K562 (cell line): ENCODE results near the gene ARHGAP35. TPM values are rescaled to one million over a fixed set of nuclear protein-coding genes. Genes with fewer than 3 reads are reported as not detected.

Source experiments
- ATAC-seq: fragments of 200-7000 bp; cut with Tn5 transposase; 3 replicates; pipeline ENCODE4 v1.9.1; 2020; ENCODE audit warnings: moderate library complexity
- BruUV-seq: library from RNA; stranded (reverse); fragments of 400-500 nt; replicated peaks from 2 replicates; lab custom pipeline; 2021; lab: Mats Ljungman, UMichigan
- CTCF ChIA-PET: fragments of 300-600 bp; formaldehyde crosslinking; extraction: SDS; loops from one replicate; lab custom pipeline; 2021; ENCODE audit warnings: low intra/inter-chr PET ratio; lab: Yijun Ruan, JAX
- POLR2A ChIA-PET: fragments of 300-600, 350-650 bp; sonication (Branson Sonifier 250); formaldehyde crosslinking; extraction: SDS; loops from one replicate; lab custom pipeline; 2021; ENCODE audit warnings: antibody characterized with exemption, inconsistent platforms; lab: Yijun Ruan, JAX
- DNase-seq, 4 experiments: peaks; one replicate each; pipeline versions ENCODE4 v3.0.0 to v3.0.0-alpha.2; 2011 to 2018; ENCODE audit warnings: low spot score in 3 of 4, mixed read lengths in 3 of 4; ENCODE audit errors: extremely low read depth in 1 of 4
- FAIRE-seq: peaks from 2 replicates; lab custom pipeline; 2011; peaks lifted over from hg19 to GRCh38; lab: Jason Lieb, UNC
- H2AFZ ChIP-seq: 2 replicates; pipeline ENCODE4 v1.6.0; 2011; ENCODE audit warnings: low read depth, low read length, control low read depth, inconsistent platforms
- H3K27ac ChIP-seq: fragments of 200-600 bp; 3 replicates; pipeline ENCODE4 v1.8.0; 2011; ENCODE audit warnings: low read depth, mild to moderate bottlenecking, control low read depth, inconsistent platforms, low read length, moderate library complexity, mixed read lengths; ENCODE audit errors: extremely low read depth
- H3K27me3 ChIP-seq, 2 experiments: fragments of 300-600 bp in 1 of 2; 2 replicates in 1 of 2; 3 replicates in 1 of 2; pipeline versions ENCODE4 v1.6.0 to v1.8.0; 2011; ENCODE audit warnings: inconsistent platforms in 2 of 2, low read length in 2 of 2, mild to moderate bottlenecking in 1 of 2, mixed read lengths in 1 of 2, moderate library complexity in 1 of 2; ENCODE audit not compliant: control insufficient read depth in 2 of 2, insufficient read depth in 2 of 2
- H3K36me3 ChIP-seq: fragments of 300-600 bp; 3 replicates; pipeline ENCODE4 v1.8.0; 2011; ENCODE audit warnings: mild to moderate bottlenecking, low read length, inconsistent platforms; ENCODE audit not compliant: control insufficient read depth, insufficient read depth
- H3K4me1 ChIP-seq, 2 experiments: fragments of 200-600 bp in 1 of 2; replicated peaks in 1 of 2; 2 replicates in 1 of 2; 3 replicates in 1 of 2; pipeline versions ENCODE4 v1.5.1 to v1.8.0; 2011; ENCODE audit warnings: inconsistent platforms in 2 of 2, low read length in 2 of 2, mild to moderate bottlenecking in 1 of 2, mixed read lengths in 1 of 2, moderate library complexity in 1 of 2; ENCODE audit not compliant: control insufficient read depth in 2 of 2, insufficient read depth in 2 of 2
- H3K4me2 ChIP-seq: 2 replicates; pipeline ENCODE4 v1.6.1; 2011; ENCODE audit warnings: low read length, control low read depth, inconsistent platforms, mixed read lengths; ENCODE audit not compliant: insufficient read depth
- H3K4me3 ChIP-seq: fragments of 200-600 bp; sonication (generic), shearing (Covaris generic); 2 replicates; pipeline ENCODE4 v1.5.1; 2016; ENCODE audit warnings: control low read depth, inconsistent platforms
- H3K79me2 ChIP-seq: fragments of 200-600 bp; 3 replicates; pipeline ENCODE4 v1.8.0; 2011; ENCODE audit warnings: low read length, inconsistent platforms; ENCODE audit not compliant: control insufficient read depth, insufficient read depth
- H3K9ac ChIP-seq, 2 experiments: 2 replicates each; pipeline versions ENCODE4 v1.6.0 to v1.6.1; 2011; ENCODE audit warnings: low read depth in 2 of 2, low read length in 2 of 2, control low read depth in 1 of 2, inconsistent platforms in 1 of 2, mild to moderate bottlenecking in 1 of 2, mixed read lengths in 1 of 2; ENCODE audit not compliant: insufficient read depth in 1 of 2
- H3K9me1 ChIP-seq: one replicate; pipeline ENCODE4 v1.6.0; 2011; ENCODE audit warnings: inconsistent platforms, mild to moderate bottlenecking, low read length, moderate library complexity; ENCODE audit not compliant: control insufficient read depth, insufficient read depth
- H3K9me3 ChIP-seq: replicated peaks from 2 replicates; pipeline ENCODE4 v1.5.1; 2011; ENCODE audit warnings: low read depth, low read length, inconsistent platforms; ENCODE audit not compliant: control insufficient read depth, insufficient read depth
- H4K20me1 ChIP-seq: replicated peaks from 2 replicates; pipeline ENCODE4 v1.6.1; 2011; ENCODE audit warnings: low read length, inconsistent platforms, mixed read lengths; ENCODE audit not compliant: control insufficient read depth, insufficient read depth
- ADNP ChIP-seq: fragments of 200-800 bp; sonication (Bioruptor generic); IDR thresholded peaks from 2 replicates; pipeline ENCODE4 v1.6.1; 2016; ENCODE audit warnings: missing genetic modification characterization, missing compliant biosample characterization
- CBFA2T2 ChIP-seq: fragments of 450-650 bp; conservative IDR thresholded peaks from 2 replicates; pipeline ENCODE4 v1.6.1; 2017; ENCODE audit warnings: mild to moderate bottlenecking
- DACH1 ChIP-seq: fragments of 450-650 bp; IDR thresholded peaks from 2 replicates; pipeline ENCODE4 v1.6.1; 2018; ENCODE audit not compliant: partially characterized antibody
- ERF ChIP-seq: fragments of 450-650 bp; formaldehyde crosslinking; IDR thresholded peaks from 2 replicates; pipeline ENCODE4 v1.4.0; 2020; ENCODE audit warnings: mild to moderate bottlenecking, mixed read lengths
- HOXB6 ChIP-seq: fragments of 250-450 bp; sonication (Bioruptor Pico); IDR thresholded peaks from 2 replicates; pipeline ENCODE4 v1.5.1; 2022; ENCODE audit warnings: mild to moderate bottlenecking, borderline replicate concordance
- HSF4 ChIP-seq: fragments of 250-450 bp; sonication (Bioruptor Pico); IDR thresholded peaks from 2 replicates; pipeline ENCODE4 v2.1.2; 2022; ENCODE audit warnings: mild to moderate bottlenecking, moderate library complexity, borderline replicate concordance
- PHF8 ChIP-seq: fragments of 200-600 bp; sonication (generic); IDR thresholded peaks from 2 replicates; pipeline ENCODE4 v1.6.1; 2012; ENCODE audit warnings: mixed run types, mild to moderate bottlenecking, inconsistent platforms, low read length, moderate library complexity, borderline replicate concordance
- RBFOX2 ChIP-seq: fragments of 200-400 bp; formaldehyde crosslinking; IDR thresholded peaks from 2 replicates; pipeline ENCODE4 v1.6.1; 2017; ENCODE audit warnings: low read depth, mild to moderate bottlenecking, low read length, moderate library complexity
- SMAD4 ChIP-seq: fragments of 250-450 bp; sonication (Bioruptor Pico); conservative IDR thresholded peaks from 2 replicates; pipeline ENCODE4 v1.8.0; 2021; ENCODE audit warnings: inconsistent platforms, mild to moderate bottlenecking, moderate library complexity
- SMARCE1 ChIP-seq: fragments of 450-650 bp; IDR thresholded peaks from 2 replicates; pipeline ENCODE4 v1.7.1; 2016; ENCODE audit warnings: mild to moderate bottlenecking
- STAT5A ChIP-seq: IDR thresholded peaks from 2 replicates; pipeline ENCODE4 v1.6.1; 2012; ENCODE audit warnings: low read length, inconsistent platforms, borderline replicate concordance
- TEAD2 ChIP-seq: fragments of 450-650 bp; IDR thresholded peaks from 2 replicates; pipeline ENCODE4 v1.6.1; 2016; ENCODE audit warnings: missing genetic modification characterization, control low read depth, missing compliant biosample characterization
- ZNF253 ChIP-seq: fragments of 250-450 bp; sonication (Bioruptor Pico); conservative IDR thresholded peaks from 2 replicates; pipeline ENCODE4 v1.6.1; 2021; ENCODE audit warnings: mild to moderate bottlenecking
- ZNF384 ChIP-seq: IDR thresholded peaks from 2 replicates; pipeline ENCODE4 v1.6.1; 2012; ENCODE audit warnings: low read depth, low read length, improper control_type of control experiment
- ZNF766 ChIP-seq: fragments of 200-800 bp; sonication (Bioruptor generic); conservative IDR thresholded peaks from 2 replicates; pipeline ENCODE4 v1.6.1; 2016; ENCODE audit warnings: missing genetic modification characterization, missing compliant biosample characterization
- WGBS: fragments of 100-300 bp; shearing (Covaris generic); methylation state at CpG from one replicate; pipeline ENCODE4 v1.1.6; 2016; ENCODE audit warnings: low coverage, mixed read lengths; ENCODE audit not compliant: insufficient coverage; ENCODE audit errors: missing lambda C conversion rate; 5-methylcytosine and 5-hydroxymethylcytosine counted together
- in situ Hi-C: fragments of 300-500 bp; cut with MboI; formaldehyde crosslinking; loops from 4 replicates; pipeline ENCODE4 v1.15.0; 2018; ENCODE audit warnings: inconsistent platforms, mixed read lengths
- intact Hi-C: fragments of 100-400 bp; cut with micrococcal nuclease; formaldehyde crosslinking; loops from 2 replicates; pipeline ENCODE4 v1.14.2; 2022
- polyA plus RNA-seq, 8 experiments: library from polyadenylated mRNA; depleted of rRNA in 4 of 8; stranded (reverse) in 5 of 8; unstranded in 3 of 8; fragments of >200 nt; fragmentation: Nextera tagmentation in 2 of 8; fragmentation: Illumina TruSeq in 1 of 8; extraction: Ambion mirVana in 2 of 8; extraction: Trizol in 1 of 8; gene quantifications; 2 replicates each; pipeline versions ENCODE4 v1.2.1 to v1.2.3, GENCODE V29; 2011 to 2014; ENCODE audit warnings: inconsistent platforms in 1 of 8, missing spikeins in 1 of 8
- total RNA-seq, 7 experiments: library from RNA; depleted of rRNA in 6 of 7; stranded (reverse); fragments of >200 nt in 6 of 7; fragmentation: Illumina TruSeq in 2 of 7; extraction: Trizol in 2 of 7; gene quantifications; 2 replicates each; pipeline versions ENCODE4 v1.2.1 to v1.2.3, GENCODE V29; 2011 to 2021; ENCODE audit warnings: low replicate concordance in 1 of 7
- TF ChIP-seq, protein P1 (sequence below): IDR thresholded peaks from 3 replicates; pipeline ENCODE4 v1.6.1; 2011; ENCODE audit warnings: borderline replicate concordance, mild to moderate bottlenecking, moderate library complexity; ENCODE audit not compliant: insufficient read length; ENCODE audit errors: extremely low read depth
- TF ChIP-seq, protein P2 (sequence below): fragments of 200-800 bp; sonication (Bioruptor generic); IDR thresholded peaks from 2 replicates; pipeline ENCODE4 v1.6.1; 2017; ENCODE audit warnings: missing genetic modification characterization, missing compliant biosample characterization

ARHGAP35 gene
- total and polyA plus RNA-seq, 9 of the 15 experiments (the other 6 are each of a cell fraction or from before 2014, with no cell fraction given): 0.27 to 26.4 (median 10.2) TPM

- TF ChIP-seq TEAD2 (tag) (peak; percentile 83), HOXB6 (CRISPR knock-in tag) (no peak), STAT5A (peak; percentile 25; the same call in 1 of the 2 replicates), CBFA2T2 (peak; percentile 77), ERF (CRISPR knock-in tag) (0 out of 2 replicates have a peak, but pooled peaks have one; percentile 44)
These were observed 16.7 kb upstream of the ARHGAP35 start (continued) for GRCh38 chr19:46844067-46844489.

DNA sequence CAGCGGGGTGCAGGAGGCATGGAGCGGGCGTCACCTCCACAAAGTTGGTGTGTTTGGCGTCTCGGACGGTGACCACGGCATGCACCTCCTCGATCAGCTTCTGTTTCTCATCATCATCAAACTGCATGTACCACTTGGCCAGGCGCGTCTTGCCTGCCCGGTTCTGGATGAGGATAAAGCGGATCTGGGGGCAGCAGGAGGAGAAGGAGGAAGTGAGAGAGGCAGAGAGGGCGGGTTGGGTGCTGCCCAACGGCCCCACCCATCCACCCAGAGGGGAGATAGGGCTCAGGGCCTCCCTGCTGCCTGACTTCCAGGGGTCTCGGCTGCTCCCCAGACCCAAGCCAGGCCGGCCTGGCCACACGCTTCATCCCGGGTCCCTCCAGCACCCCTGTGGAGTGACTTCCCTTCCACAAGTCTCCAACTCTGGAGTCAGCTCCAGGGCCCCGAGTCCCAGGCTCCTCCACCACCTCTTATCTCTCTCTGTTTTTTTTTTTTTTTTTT lies 14.8 kb upstream of the ARHGAP35 start:
- ATAC-seq (peak; percentile 55), FAIRE-seq (peak; percentile 60), DNase-seq (peak; percentile 41 to 71 (median 53))
- Histone ChIP-seq H3K4me2 (peak overlapping the region; percentile 87), H4K20me1 (peaks cover 13% of the 10 kb centered on the region), H3K9ac (peak overlapping the region; percentile 47 to 89), H3K9me3 (no peaks in the 10 kb centered on the region), H2AFZ (peak overlapping the region; percentile 78), H3K27me3 (no peaks in the 10 kb centered on the region), H3K4me3 (peak overlapping the region; percentile 27; the same call in 1 of the 2 replicates), H3K9me1 (peaks cover 3% of the 10 kb centered on the region), H3K4me1 (peaks cover 49 to 67% of the 10 kb centered on the region in 2 experiments), H3K36me3 (peaks cover 54% of the 10 kb centered on the region; the same call in 2 of the 3 replicates), H3K79me2 (peaks cover 60% of the 10 kb centered on the region), H3K27ac (peak overlapping the region; percentile 78)
- 26% methylated on average over 18 of the region's 19 CpGs for WGBS
- intact Hi-C loops: no loop called here
- ChIA-PET CTCF (interaction anchor here (0.7 kb wide), 1 partner anchor 329 kb away, joined by 3 read pairs; no protein-coding TSS in a partner anchor), POLR2A (interaction anchor here (1.0 to 1.3 kb wide), 4 partner anchors 8 to 88 kb away, joined by 3 to 4 read pairs (median 4); no protein-coding TSS in a partner anchor)
- BruUV-seq: no TSS peak
- in situ Hi-C loops: no loop called here
- TF ChIP-seq SMARCE1 (peak; percentile 50; the same call in 1 of the 2 replicates), HSF4 (CRISPR knock-in tag) (no peak), ZNF384 (peak; percentile 98), DACH1 (no peak), ZNF766 (CRISPR knock-in tag) (peak; percentile 56; the same call in 1 of the 2 replicates), ADNP (tag) (no peak), RBFOX2 (peak; percentile 58), ZNF253 (no peak), SMAD4 (peak; percentile 45; the same call in 1 of the 2 replicates), PHF8 (peak; percentile 29; the same call in 1 of the 2 replicates)
- TF ChIP-seq, protein P1, sequence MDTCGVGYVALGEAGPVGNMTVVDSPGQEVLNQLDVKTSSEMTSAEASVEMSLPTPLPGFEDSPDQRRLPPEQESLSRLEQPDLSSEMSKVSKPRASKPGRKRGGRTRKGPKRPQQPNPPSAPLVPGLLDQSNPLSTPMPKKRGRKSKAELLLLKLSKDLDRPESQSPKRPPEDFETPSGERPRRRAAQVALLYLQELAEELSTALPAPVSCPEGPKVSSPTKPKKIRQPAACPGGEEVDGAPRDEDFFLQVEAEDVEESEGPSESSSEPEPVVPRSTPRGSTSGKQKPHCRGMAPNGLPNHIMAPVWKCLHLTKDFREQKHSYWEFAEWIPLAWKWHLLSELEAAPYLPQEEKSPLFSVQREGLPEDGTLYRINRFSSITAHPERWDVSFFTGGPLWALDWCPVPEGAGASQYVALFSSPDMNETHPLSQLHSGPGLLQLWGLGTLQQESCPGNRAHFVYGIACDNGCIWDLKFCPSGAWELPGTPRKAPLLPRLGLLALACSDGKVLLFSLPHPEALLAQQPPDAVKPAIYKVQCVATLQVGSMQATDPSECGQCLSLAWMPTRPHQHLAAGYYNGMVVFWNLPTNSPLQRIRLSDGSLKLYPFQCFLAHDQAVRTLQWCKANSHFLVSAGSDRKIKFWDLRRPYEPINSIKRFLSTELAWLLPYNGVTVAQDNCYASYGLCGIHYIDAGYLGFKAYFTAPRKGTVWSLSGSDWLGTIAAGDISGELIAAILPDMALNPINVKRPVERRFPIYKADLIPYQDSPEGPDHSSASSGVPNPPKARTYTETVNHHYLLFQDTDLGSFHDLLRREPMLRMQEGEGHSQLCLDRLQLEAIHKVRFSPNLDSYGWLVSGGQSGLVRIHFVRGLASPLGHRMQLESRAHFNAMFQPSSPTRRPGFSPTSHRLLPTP: no peak
- TF ChIP-seq, protein P2, sequence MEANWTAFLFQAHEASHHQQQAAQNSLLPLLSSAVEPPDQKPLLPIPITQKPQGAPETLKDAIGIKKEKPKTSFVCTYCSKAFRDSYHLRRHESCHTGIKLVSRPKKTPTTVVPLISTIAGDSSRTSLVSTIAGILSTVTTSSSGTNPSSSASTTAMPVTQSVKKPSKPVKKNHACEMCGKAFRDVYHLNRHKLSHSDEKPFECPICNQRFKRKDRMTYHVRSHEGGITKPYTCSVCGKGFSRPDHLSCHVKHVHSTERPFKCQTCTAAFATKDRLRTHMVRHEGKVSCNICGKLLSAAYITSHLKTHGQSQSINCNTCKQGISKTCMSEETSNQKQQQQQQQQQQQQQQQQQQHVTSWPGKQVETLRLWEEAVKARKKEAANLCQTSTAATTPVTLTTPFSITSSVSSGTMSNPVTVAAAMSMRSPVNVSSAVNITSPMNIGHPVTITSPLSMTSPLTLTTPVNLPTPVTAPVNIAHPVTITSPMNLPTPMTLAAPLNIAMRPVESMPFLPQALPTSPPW: peak; percentile 73
